ENCODE data around the gene NTPCR. TPM values are rescaled to one million over a fixed set of nuclear protein-coding genes. Genes with fewer than 3 reads are reported as not detected.
"Not testable (repeated sequence)": the region's sequence is repeated elsewhere in the genome, so short reads cannot be mapped to it uniquely, and the experiment has no call there.

Gene NTPCR
- total RNA-seq, 1 donor, result 11.8 TPM

DNA sequence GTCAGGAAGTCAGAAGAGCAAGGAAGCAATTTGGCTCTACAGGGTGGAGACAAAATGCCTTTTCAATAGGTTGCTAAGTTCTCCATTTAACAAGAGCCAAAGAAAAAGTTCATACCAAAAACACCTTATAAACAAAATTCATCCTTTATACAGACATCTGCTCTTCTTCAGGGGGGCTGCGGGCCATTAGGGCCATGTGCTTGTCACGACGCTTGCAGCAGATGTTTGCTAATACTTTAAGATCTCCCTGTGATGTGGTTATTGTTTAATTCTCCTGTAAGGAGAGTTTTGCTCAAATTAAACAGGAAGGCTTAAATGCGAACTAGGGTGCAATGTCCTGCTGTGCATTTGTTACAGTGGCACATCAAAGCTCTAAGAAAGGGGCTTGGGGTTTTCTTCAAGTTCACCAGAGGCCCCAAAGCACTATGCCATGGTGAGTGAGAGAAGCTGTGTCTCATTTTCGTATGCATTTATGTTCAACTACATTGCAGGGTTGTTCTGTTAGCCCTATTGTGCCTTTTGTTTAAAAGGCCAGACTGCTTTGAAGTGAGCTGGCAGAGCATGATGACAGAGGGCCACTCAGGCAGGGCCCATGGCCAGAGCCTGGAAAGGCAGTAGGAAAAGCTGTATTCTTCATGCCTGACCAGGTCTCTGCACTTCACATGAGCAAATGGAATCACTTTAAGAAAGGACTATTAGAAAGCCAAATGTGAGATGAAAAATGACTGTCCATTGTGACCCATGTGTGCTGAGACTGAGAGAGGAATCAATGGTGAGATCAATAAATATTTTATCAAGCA is 24.8 kb upstream of the NTPCR start:
- no peak for DNase-seq (ENCODE audit: low read depth in 2 of 3, low spot score in 2 of 3)

DNA sequence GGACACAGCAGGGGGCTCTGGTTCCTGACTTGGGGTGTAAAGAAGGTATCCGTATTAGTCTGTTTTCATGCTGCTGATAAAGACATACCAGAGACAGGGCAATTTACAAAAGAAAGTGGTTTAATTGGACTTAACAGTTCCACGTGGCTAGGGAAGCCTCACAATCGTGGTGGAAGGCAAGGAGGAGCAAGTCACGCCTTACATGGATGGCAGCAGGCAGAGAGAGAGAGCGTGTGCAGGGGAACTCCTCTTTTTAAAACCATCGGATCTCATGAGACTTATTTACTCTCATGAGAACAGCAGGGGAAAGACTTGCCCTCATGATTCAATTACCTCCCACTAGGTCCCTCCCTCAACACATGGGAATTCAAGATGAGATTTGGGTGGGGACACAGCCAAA is 23.2 kb upstream of the NTPCR start:
- not testable (repeated sequence) for DNase-seq (ENCODE audit: low read depth in 2 of 3, low spot score in 2 of 3)

DNA sequence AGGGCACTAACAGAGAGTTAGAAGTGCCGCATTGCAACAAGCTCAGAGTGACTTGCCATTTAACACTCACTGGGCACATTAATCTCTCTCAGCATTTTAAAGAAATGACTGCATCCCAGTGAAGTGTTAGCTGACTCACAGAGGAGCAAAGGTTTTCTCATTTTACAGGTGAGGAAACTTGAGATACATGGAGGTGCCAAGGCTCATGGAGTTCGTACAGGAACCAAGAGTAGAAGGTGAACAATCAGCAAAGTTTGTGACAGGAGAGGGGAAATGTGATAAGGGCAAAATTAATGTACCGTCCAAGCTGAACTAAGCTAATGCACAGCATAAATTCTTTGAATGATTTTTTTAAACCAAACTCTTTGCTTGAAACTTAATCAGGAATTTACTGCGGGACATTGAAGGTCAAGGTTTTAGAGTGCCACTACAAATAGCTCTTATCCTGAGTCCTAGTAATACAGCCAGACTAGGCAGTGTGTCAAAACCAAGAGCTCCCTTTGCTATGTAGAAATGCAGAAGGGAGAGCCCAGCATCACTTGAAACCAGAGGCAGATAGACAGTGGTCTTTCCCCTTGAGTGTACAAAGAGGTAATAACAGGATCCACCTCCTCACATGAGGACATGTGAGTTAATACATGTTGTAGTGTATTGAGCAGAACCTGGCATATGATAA is 22.4 kb upstream of the NTPCR start:
- no peak for DNase-seq (ENCODE audit: low read depth in 2 of 3, low spot score in 2 of 3)

- no peak for DNase-seq (ENCODE audit: low read depth in 2 of 3, low spot score in 2 of 3)
These were observed 17.7 kb upstream of the NTPCR start for GRCh38 chr1:232932486-232933425.

GRCh38 chr1:232936941-232937340 is 13.5 kb upstream of the NTPCR start:
- DNase-seq (ENCODE audit: low read depth in 2 of 3, low spot score in 2 of 3), result no peak

DNA sequence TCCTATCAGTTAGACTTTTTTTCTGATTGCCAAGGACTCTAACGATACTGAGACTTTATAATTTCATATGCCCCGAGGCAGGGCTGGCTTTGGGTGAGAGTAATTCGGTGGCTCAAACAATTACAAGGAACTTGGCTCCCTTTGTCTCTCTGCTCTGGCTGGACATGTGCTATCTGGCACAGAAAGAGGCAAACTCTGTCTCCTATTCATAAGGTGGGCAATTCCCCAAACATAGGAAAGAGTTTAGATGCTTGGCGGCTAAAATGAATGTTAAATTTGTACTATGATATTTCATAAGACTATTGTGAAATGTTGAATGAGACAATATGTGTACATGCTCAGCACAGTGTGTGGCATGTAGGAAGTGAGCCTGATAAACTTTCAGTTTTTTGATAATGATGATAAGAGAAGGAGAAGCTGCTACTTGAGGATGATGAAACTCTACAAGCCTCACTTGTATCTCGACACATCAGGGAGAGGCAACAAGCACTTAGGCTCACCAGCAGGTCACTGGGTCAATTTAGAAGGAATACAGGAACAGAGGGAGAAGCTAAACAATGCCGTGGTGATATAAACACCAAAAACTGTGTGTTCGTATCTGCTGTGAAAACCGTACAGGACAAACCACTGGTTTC is 12.6 kb upstream of the NTPCR start:
- DNase-seq (ENCODE audit: low read depth in 2 of 3, low spot score in 2 of 3), result peak in 1 of 3 donors; percentile 8

DNA sequence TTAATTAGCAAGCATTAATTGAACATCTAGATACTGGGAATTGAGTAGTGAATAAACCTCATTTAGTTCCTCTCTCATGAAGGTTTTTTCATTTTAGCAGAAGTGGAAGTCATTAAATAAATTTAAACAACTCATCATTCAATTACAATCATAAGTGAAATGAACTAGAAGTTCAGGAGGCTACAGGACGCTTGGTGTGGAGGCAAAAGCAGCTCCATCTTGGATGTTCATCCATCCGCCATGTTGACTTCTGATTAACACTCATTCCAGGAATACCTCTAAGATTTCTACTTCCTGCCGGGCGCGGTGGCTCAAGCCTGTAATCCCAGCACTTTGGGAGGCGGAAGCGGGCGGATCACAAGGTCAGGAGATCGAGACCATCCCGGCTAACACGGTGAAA is 11.5 kb upstream of the NTPCR start:
- DNase-seq (ENCODE audit: low read depth in 2 of 3, low spot score in 2 of 3), result no peak

DNA sequence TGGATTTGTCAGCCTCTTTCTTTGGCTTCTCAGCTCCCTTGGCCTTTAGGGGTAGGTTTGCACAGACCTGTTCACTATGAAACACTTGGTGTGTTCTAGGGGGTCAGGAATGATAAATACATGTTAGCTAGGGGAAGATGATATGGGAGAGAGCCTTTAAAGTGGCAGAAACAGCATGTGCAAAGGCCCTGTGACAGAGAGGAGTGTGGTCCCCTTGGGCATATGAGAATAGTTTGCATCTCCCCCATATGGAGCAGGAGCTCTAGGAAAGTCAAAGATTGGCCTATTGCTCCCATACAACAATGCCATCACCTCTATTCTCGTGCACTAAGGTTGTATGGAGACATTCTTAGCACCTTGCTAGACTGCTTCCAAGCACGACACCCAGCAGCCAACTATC is 10.7 kb upstream of the NTPCR start:
- DNase-seq (ENCODE audit: low read depth in 2 of 3, low spot score in 2 of 3), result no peak

DNA sequence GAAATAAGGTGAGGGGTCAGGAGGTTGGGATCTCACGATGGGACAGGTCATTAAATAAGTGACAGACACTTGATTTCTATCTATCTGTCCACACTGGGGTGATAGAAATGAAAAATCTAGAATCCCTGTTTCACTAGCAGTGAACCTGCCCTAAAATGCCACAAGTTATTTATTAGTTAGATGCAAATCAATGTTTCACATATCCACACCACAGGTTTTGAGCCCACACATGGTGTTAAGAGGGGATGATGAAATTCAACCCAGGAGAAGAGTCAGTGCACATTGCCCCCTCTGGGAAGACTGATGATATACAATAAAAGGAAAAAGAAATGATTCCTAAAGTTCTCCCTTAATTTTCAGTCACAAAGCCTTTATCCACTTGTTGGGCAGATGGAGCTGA is 10.1 kb upstream of the NTPCR start:
- no peak for DNase-seq (ENCODE audit: low read depth in 2 of 3, low spot score in 2 of 3)

DNA sequence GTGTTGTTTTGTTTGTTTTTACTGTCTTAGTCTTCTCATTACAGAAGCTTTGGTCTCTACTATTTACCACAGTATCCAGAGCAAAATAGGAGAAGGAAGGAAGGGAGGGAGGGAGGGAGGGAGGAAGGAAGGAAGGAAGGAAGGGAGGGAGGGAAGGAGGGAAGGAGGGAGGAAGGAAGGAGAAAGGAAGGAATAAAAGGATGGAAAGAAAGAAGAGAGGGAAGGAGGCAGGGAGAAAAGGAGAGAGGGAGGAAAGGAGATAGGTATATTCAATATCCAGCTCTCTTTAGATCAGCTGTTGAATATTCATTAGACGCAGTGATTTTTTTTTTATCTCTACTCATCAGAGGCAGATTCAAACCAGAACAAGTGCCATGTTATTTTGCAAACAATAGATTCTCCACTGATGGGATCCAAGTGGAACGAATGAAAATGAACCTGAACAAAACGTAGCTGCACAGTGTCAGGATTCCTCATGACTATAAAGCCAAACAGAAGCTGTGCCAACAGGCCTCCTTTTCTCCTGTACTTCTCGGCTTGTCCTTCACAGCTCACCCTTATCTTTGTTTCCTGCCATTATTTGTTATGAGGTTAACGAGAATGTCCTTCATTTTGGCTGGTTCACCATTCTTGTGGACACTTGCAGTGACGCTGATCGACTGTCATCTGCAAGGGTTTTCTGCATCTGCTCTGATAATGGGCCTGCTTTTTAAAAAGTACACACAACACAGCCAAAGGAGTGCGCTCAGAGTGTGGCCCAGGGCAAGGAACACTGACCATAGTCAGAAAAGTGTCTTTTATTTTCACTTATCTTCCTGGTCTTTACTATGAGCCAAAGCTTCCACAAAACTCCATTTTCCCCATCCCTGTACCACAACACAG is 7.8 kb upstream of the NTPCR start:
- no peak for DNase-seq (ENCODE audit: low read depth in 2 of 3, low spot score in 2 of 3)

DNA sequence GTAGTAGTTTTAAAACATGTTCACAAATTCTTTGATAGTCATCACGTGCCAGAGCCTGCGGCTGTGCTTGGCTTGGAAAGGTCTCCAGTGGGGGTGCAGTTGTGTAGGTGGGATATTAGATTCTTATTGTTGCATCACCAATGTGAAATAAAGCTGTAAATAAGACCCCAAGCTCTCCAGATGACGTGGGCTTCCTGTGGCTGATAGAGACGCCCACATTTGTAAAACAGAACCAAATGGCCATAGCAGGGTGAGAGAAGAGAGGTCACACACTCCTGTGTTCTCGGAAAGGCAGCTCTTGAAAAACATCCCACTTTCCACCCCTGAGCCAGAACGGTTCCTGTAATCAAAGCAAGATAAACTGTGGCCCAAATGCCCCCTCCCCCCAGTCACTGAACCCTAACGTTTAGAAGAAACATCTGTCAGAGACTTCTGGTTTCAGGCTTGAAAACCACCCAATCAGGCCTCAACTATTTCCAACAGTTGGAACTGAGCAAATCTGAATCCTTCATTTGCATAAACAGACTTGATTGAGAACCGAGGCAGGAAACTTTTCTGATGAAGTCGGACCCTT is 6.6 kb upstream of the NTPCR start:
- no peak for DNase-seq (ENCODE audit: low read depth in 2 of 3, low spot score in 2 of 3)

GRCh38 chr1:232944347-232944746 is 6.1 kb upstream of the NTPCR start:
- DNase-seq (ENCODE audit: low read depth in 2 of 3, low spot score in 2 of 3), result no peak

- no peak for DNase-seq (ENCODE audit: low read depth in 2 of 3, low spot score in 2 of 3)
These were observed 695 bp upstream of the NTPCR start for GRCh38 chr1:232949636-232950196.

- peak in 2 of 3 donors; percentile 11 to 16 for DNase-seq (ENCODE audit: low read depth in 2 of 3, low spot score in 2 of 3)
These were observed 769 bp downstream of the NTPCR start for GRCh38 chr1:232951180-232951579.

DNA sequence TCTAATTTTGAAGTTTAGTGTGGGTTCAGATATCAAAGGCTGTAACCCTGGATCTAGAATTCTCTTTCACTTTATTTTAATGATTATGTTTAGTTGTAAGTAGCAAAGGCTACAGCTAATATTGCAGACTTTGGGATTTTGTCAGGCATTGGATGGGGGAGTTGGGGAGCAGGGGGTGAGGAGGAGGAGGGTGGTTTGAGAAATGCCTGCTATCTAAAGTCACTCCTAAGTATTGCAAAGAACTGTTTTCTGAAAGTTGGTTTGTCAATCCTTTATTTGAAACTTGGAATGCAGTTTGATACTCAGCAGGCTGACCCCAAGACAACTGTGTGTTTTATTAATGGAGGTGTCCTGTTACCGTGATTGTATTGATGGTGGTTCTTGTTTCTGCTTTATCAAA is 1.2 kb downstream of the NTPCR start:
- no peak for DNase-seq (ENCODE audit: low read depth in 2 of 3, low spot score in 2 of 3)

DNA sequence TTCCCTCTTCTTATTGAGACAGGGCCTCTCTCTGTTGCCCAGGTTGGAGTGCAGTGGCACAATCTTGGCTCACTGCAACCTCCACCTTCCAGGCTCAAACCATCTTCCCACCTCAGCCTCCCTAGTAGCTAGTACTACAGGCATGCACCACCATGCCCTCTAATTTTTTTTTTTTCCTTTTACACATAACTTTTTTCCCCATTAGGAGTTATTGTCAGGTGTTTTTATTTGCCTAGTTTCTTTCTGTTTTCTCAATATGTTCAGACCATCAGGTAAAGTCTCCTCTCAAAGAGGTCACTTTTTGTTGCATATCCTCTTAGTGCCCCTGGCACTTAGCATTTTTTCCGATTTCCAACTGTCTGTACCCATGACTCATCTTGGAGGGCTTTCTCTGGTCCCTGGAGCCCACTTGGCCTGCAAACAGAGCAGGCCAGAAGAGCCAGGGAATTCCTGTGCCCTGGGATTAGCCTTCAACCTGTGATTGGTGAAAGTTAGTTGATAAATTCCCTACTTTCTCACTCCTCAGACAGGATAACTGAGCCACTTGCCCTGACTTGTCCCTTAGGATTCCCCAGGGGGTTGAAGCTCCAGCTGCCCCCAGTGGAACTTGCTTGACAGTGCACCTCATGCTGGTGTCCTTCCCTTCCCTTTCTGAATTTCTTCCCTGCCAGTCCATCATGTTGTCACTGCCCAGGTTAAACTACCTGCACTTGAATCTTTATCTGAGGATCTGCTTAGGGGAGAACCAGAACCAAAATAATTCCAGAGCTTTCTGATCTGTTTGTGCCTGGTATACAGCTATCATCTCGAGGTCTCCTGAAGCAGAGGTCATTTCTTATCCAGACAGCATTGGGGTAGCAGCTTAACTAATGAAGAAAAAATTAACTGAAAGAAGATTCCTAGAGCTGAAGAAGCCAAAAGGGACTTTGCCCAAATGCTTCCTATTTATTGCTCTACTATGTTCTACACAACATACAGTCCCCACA is 2.4 kb downstream of the NTPCR start:
- peak in 2 of 3 donors; percentile 10 to 14 for DNase-seq (ENCODE audit: low read depth in 2 of 3, low spot score in 2 of 3)

GRCh38 chr1:232954594-232955365 is 4.4 kb downstream of the NTPCR start:
- DNase-seq (ENCODE audit: low read depth in 2 of 3, low spot score in 2 of 3), result no peak

Data from hematopoietic multipotent progenitor cell (in vitro differentiated cells).